H9 (cell line): ENCODE results near the gene TMEM178B. TPM values are rescaled to one million over a fixed set of nuclear protein-coding genes. Genes with fewer than 3 reads are reported as not detected.

ENCODE experiments used
- DNase-seq: peaks from one replicate; pipeline ENCODE4 v3.0.0-alpha.2; 2017
- H2AFZ ChIP-seq: one replicate; pipeline ENCODE4 v1.6.1; 2013; ENCODE audit warnings: mild to moderate bottlenecking, low read length, control low read depth, moderate library complexity
- H2AK5ac ChIP-seq: 2 replicates; pipeline ENCODE4 v1.6.1; 2013; ENCODE audit warnings: low read length, control low read depth, mixed read lengths; ENCODE audit not compliant: insufficient read length
- H2BK120ac ChIP-seq: one replicate; pipeline ENCODE4 v1.6.1; 2013; ENCODE audit warnings: low read depth, mild to moderate bottlenecking, low read length, control low read depth, inconsistent platforms; ENCODE audit not compliant: poor library complexity, severe bottlenecking
- H2BK12ac ChIP-seq: 2 replicates; pipeline ENCODE4 v1.6.1; 2013; ENCODE audit warnings: low read length, control low read depth, mixed read lengths, low read depth; ENCODE audit not compliant: insufficient read length
- H2BK15ac ChIP-seq: 2 replicates; pipeline ENCODE4 v1.6.1; 2013; ENCODE audit warnings: low read depth, low read length, control low read depth
- H2BK20ac ChIP-seq: one replicate; pipeline ENCODE4 v1.6.1; 2013; ENCODE audit warnings: low read depth, mild to moderate bottlenecking, low read length, control low read depth, inconsistent platforms; ENCODE audit not compliant: poor library complexity, severe bottlenecking
- H2BK5ac ChIP-seq: 2 replicates; pipeline ENCODE4 v1.6.1; 2013; ENCODE audit warnings: low read length, control low read depth, mixed read lengths; ENCODE audit not compliant: insufficient read length
- H3K14ac ChIP-seq: 2 replicates; pipeline ENCODE4 v1.6.1; 2013; ENCODE audit warnings: low read length, control low read depth; ENCODE audit not compliant: insufficient read depth
- H3K18ac ChIP-seq: 2 replicates; pipeline ENCODE4 v1.6.1; 2013; ENCODE audit warnings: low read depth, mild to moderate bottlenecking, mixed read lengths, low read length, control low read depth; ENCODE audit not compliant: insufficient read length
- H3K23ac ChIP-seq: 2 replicates; pipeline ENCODE4 v1.6.1; 2013; ENCODE audit warnings: low read length, control low read depth, mixed read lengths, low read depth; ENCODE audit not compliant: insufficient read length
- H3K23me2 ChIP-seq: 2 replicates; pipeline ENCODE4 v1.6.1; 2013; ENCODE audit warnings: low read depth, mild to moderate bottlenecking, mixed read lengths, low read length, control low read depth; ENCODE audit not compliant: insufficient read length, poor library complexity, severe bottlenecking
- H3K27ac ChIP-seq: 2 replicates; pipeline ENCODE4 v1.5.1; 2013; ENCODE audit warnings: low read length, control low read depth, mixed read lengths, low read depth; ENCODE audit not compliant: insufficient read length
- H3K27me3 ChIP-seq: 2 replicates; pipeline ENCODE4 v1.6.1; 2013; ENCODE audit warnings: low read length, control low read depth, inconsistent platforms; ENCODE audit not compliant: insufficient read depth
- H3K4ac ChIP-seq: 2 replicates; pipeline ENCODE4 v1.6.1; 2013; ENCODE audit warnings: low read depth, mild to moderate bottlenecking, control low read depth, inconsistent platforms, low read length, moderate library complexity
- H3K4me1 ChIP-seq: 2 replicates; pipeline ENCODE4 v1.6.1; 2013; ENCODE audit warnings: low read length, control low read depth, inconsistent platforms; ENCODE audit not compliant: insufficient read depth
- H3K4me2 ChIP-seq: 2 replicates; pipeline ENCODE4 v1.6.1; 2013; ENCODE audit warnings: low read length, control low read depth, mixed read lengths; ENCODE audit not compliant: insufficient read length, insufficient read depth
- H3K56ac ChIP-seq: 2 replicates; pipeline ENCODE4 v1.6.1; 2013; ENCODE audit warnings: low read depth, mild to moderate bottlenecking, mixed read lengths, low read length, control low read depth; ENCODE audit not compliant: insufficient read length
- H3K79me1 ChIP-seq: 2 replicates; pipeline ENCODE4 v1.6.1; 2013; ENCODE audit warnings: low read depth, mild to moderate bottlenecking, moderate library complexity, low read length, control low read depth, inconsistent platforms; ENCODE audit not compliant: insufficient read depth, poor library complexity, severe bottlenecking
- H3K79me2 ChIP-seq: 2 replicates; pipeline ENCODE4 v1.6.1; 2013; ENCODE audit warnings: low read length, control low read depth, inconsistent platforms; ENCODE audit not compliant: insufficient read depth
- H3K9ac ChIP-seq: 2 replicates; pipeline ENCODE4 v1.6.1; 2013; ENCODE audit warnings: low read length, control low read depth, mixed read lengths; ENCODE audit not compliant: insufficient read length; ENCODE audit errors: extremely low read depth
- H3K9me3 ChIP-seq: one replicate; pipeline ENCODE4 v1.6.1; 2013; ENCODE audit warnings: low read depth, low read length, inconsistent platforms; ENCODE audit not compliant: control insufficient read depth
- H3T11ph ChIP-seq: one replicate; pipeline ENCODE4 v1.6.1; 2013; ENCODE audit warnings: mild to moderate bottlenecking, low read length, control low read depth, inconsistent platforms
- H4K20me1 ChIP-seq: one replicate; pipeline ENCODE4 v1.6.1; 2013; ENCODE audit not compliant: control insufficient read depth, insufficient read length, insufficient read depth
- H4K5ac ChIP-seq: 2 replicates; pipeline ENCODE4 v1.6.1; 2013; ENCODE audit warnings: low read depth, mild to moderate bottlenecking, mixed read lengths, low read length, control low read depth; ENCODE audit not compliant: insufficient read length
- H4K8ac ChIP-seq: replicated peaks from 2 replicates; pipeline ENCODE4 v1.6.1; 2013; ENCODE audit warnings: low read length, control low read depth, mixed read lengths, low read depth; ENCODE audit not compliant: insufficient read length
- H4K91ac ChIP-seq: 2 replicates; pipeline ENCODE4 v1.6.1; 2013; ENCODE audit warnings: low read depth, mild to moderate bottlenecking, moderate library complexity, mixed read lengths, low read length, control low read depth; ENCODE audit not compliant: insufficient read length
- H3K27ac Mint-ChIP-seq, 3 experiments: 2 replicates in 2 of 3; 3 replicates in 1 of 3; pipeline ENCODE4 v1.8.0; 2020 to 2021; ENCODE audit warnings: mixed read lengths in 3 of 3, mild to moderate bottlenecking in 1 of 3, moderate library complexity in 1 of 3
- H3K27me3 Mint-ChIP-seq: 2 replicates; pipeline ENCODE4 v1.8.0; 2021; ENCODE audit warnings: low read depth, mild to moderate bottlenecking, moderate library complexity, mixed read lengths
- H3K36me3 Mint-ChIP-seq, 3 experiments: 2 replicates in 2 of 3; 3 replicates in 1 of 3; pipeline ENCODE4 v1.8.0; 2020 to 2021; ENCODE audit warnings: low read depth in 3 of 3, mixed read lengths in 3 of 3; ENCODE audit not compliant: insufficient read depth in 1 of 3
- H3K4me1 Mint-ChIP-seq, 2 experiments: 2 replicates each; pipeline ENCODE4 v1.8.0; 2020; ENCODE audit warnings: mixed read lengths in 2 of 2
- H3K4me3 Mint-ChIP-seq, 2 experiments: 2 replicates in 1 of 2; 3 replicates in 1 of 2; pipeline ENCODE4 v1.8.0; 2020 to 2021; ENCODE audit warnings: mild to moderate bottlenecking in 2 of 2, mixed read lengths in 2 of 2, moderate library complexity in 1 of 2
- H3K9me3 Mint-ChIP-seq, 2 experiments: 2 replicates in 1 of 2; 3 replicates in 1 of 2; pipeline ENCODE4 v1.8.0; 2020; ENCODE audit warnings: mild to moderate bottlenecking in 2 of 2, mixed read lengths in 2 of 2, moderate library complexity in 1 of 2
- CTCF ChIP-seq: fragments of 200-600 bp; sonication (generic); conservative IDR thresholded peaks from 3 replicates; pipeline ENCODE4 v1.8.0; 2021; ENCODE audit warnings: antibody characterized with exemption, mild to moderate bottlenecking
- WGBS: extraction: QIAGEN DNeasy Blood & Tissue Kit; methylation state at CpG from one replicate; pipeline ENCODE4 v1.1.7; 2013; ENCODE audit warnings: missing lambda C conversion rate, low lambda C conversion rate, mixed read lengths; ENCODE audit not compliant: insufficient read length; ENCODE audit errors: extremely low coverage; 5-methylcytosine and 5-hydroxymethylcytosine counted together
- total RNA-seq: library from RNA; stranded (reverse); gene quantifications from 2 replicates; pipeline ENCODE4 v1.2.1, GENCODE V29; 2021

The TMEM178B gene
- total RNA-seq, 1 experiment from 2014 or later, result 11.3 TPM

GRCh38 chr7:141325275-141325674 is 251.4 kb downstream of the TMEM178B start:
- Histone ChIP-seq H3K9ac (no peak overlapping the region), H3K56ac (no peak overlapping the region), H4K5ac (no peak overlapping the region), H3K4me2 (no peak overlapping the region), H2BK5ac (no peak overlapping the region), H3K4ac (no peak overlapping the region), H3K23me2 (no peaks in the 10 kb centered on the region), H3K4me1 (0 out of 2 replicates have a peak, but pooled peaks cover 10% of the 10 kb centered on the region), H2BK12ac (no peak overlapping the region), H3T11ph (no peak overlapping the region), H3K27me3 (no peaks in the 10 kb centered on the region), H3K27ac (no peak overlapping the region), H2BK20ac (no peak overlapping the region), H3K23ac (no peak overlapping the region), H3K18ac (no peak overlapping the region), H4K91ac (no peak overlapping the region), H4K20me1 (no peaks in the 10 kb centered on the region), H4K8ac (no peak overlapping the region), H2BK120ac (no peak overlapping the region), H2BK15ac (no peak overlapping the region), H3K9me3 (no peaks in the 10 kb centered on the region), H2AK5ac (no peak overlapping the region), H3K79me1 (no peaks in the 10 kb centered on the region), H2AFZ (no peak overlapping the region), H3K14ac (no peak overlapping the region), H3K79me2 (no peaks in the 10 kb centered on the region)
- Mint-ChIP-seq H3K4me1 (peaks cover 26 to 27% of the 10 kb centered on the region in 2 experiments), H3K27me3 (no peaks in the 10 kb centered on the region), H3K27ac (no peak overlapping the region), H3K36me3 (no peaks in the 10 kb centered on the region), H3K4me3 (no peak overlapping the region), H3K9me3 (no peaks in the 10 kb centered on the region; a peak in 2 of 5 replicates)
- no CpG with 5 or more reads among the region's 2 CpGs for WGBS
- no peak for DNase-seq
- TF ChIP-seq CTCF, result no peak
